Left ventricle myocardium inferior (tissue), 1 donor: ENCODE data around the gene EDRF1. TPM values are rescaled to one million over a fixed set of nuclear protein-coding genes. Genes with fewer than 3 reads are reported as not detected.
A peak's percentile ranks its signal among the peaks of the same experiment; 100 is the strongest.

Source experiments
- DNase-seq: peaks from one replicate; pipeline ENCODE4 v3.0.0-alpha.2; 2020
- H3K27ac ChIP-seq: fragments of 200-600 bp; replicated peaks from 2 replicates; pipeline ENCODE4 v1.8.0; 2021
- H3K27me3 ChIP-seq: fragments of 200-600 bp; 2 replicates; pipeline ENCODE4 v1.8.0; 2021; ENCODE audit warnings: low read depth
- H3K36me3 ChIP-seq: fragments of 200-600 bp; 2 replicates; pipeline ENCODE4 v1.8.0; 2021
- H3K4me1 ChIP-seq: fragments of 200-600 bp; 2 replicates; pipeline ENCODE4 v1.8.0; 2021
- H3K4me3 ChIP-seq: fragments of 200-600 bp; 2 replicates; pipeline ENCODE4 v1.8.0; 2021; ENCODE audit warnings: mild to moderate bottlenecking, moderate library complexity
- H3K9me3 ChIP-seq: fragments of 200-600 bp; replicated peaks from 2 replicates; pipeline ENCODE4 v1.8.0; 2021
- intact Hi-C: fragments of 100-400 bp; cut with micrococcal nuclease; formaldehyde crosslinking; loops from one replicate; pipeline ENCODE4 v1.11.0; 2022
- long read RNA-seq: library from polyadenylated mRNA; unstranded; transcript quantifications from one replicate; pipeline ENCODE4 v2.0.0, GENCODE V29; 2021
- total RNA-seq: library from RNA; stranded (reverse); fragmentation: NEBNext Ultra II Directional; extraction: Animal tissue kit (Norgen Biotek cat#: 25700); gene quantifications from one replicate; pipeline ENCODE4 v1.2.1, GENCODE V29; 2021
- TF ChIP-seq, protein P1 (sequence below): fragments of 200-600 bp; IDR thresholded peaks from 2 replicates; pipeline ENCODE4 v1.8.0; 2021; ENCODE audit warnings: antibody characterized with exemption, mild to moderate bottlenecking, borderline replicate concordance
- donor health status: DM: no; HTN: yes; CAD: no; lungs with severe emphysema.

The EDRF1 gene
- total RNA-seq, result 11.5 TPM
- long read RNA-seq, full-length matches to known transcripts, result 8 of 17 reads
- long read RNA-seq, partial matches to known transcripts, result 1 of 17 reads
- long read RNA-seq, other reads (novel, unspliced or antisense), result 8 of 17 reads

DNA sequence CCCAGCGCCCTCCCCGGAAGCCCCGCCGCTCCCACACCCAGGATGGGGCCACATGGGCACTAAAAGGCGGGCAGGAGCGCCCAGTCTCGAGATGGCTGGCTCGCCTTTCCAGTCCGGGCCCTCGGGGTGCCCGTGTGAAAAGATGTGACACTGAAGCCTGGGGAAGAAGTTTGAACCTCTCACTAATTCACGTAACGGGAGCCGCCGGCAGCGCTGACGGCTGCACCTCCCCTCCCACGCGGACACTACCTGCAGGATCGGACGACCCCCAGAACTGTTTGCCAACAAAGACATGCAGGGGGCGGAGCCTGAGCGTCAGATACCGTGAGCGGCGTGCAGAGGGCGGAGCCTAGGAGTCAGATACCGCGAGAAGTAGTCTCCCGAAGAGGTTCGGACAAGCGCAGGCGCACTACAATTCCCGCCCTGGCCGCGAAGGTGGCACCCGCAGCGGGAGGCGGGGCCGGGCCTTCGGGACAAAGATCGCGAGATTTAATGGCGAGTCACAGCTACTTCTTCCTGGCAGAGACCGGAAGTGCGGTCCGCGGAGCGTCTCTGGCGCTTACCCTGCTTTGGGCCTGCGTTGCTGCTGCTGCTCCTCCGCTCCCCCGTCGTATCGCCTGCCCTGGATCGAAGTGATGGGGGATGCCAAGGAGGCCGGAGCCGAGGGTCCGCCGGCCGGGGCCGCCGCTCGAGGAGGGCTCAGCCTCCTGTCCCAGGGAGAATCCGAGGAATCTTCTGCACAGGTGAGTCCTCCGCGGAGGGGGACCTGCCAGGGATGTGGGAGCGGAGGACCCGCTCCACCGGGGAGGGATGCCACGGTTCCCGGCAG is at the start of gene EDRF1:
Gene EDRF1, plus strand, starts transcription at position 537 of the 829 bp plus-strand sequence. Its CDS starts 99 bp downstream, at position 636.
- peak within 1 kb of the TSS; percentile 88 for H3K27ac ChIP-seq
- intact Hi-C loops, result no loop called here
- H3K27me3 ChIP-seq, result no peaks in the 10 kb centered on the region
- H3K4me3 ChIP-seq, result peak within 1 kb of the TSS; percentile 88
- H3K36me3 ChIP-seq, result peaks cover 33% of the 10 kb centered on the region
- peaks cover 17% of the 10 kb centered on the region for H3K9me3 ChIP-seq
- peak; percentile 99 for DNase-seq
- peaks cover 27% of the 10 kb centered on the region for H3K4me1 ChIP-seq
- TF ChIP-seq, protein P1, sequence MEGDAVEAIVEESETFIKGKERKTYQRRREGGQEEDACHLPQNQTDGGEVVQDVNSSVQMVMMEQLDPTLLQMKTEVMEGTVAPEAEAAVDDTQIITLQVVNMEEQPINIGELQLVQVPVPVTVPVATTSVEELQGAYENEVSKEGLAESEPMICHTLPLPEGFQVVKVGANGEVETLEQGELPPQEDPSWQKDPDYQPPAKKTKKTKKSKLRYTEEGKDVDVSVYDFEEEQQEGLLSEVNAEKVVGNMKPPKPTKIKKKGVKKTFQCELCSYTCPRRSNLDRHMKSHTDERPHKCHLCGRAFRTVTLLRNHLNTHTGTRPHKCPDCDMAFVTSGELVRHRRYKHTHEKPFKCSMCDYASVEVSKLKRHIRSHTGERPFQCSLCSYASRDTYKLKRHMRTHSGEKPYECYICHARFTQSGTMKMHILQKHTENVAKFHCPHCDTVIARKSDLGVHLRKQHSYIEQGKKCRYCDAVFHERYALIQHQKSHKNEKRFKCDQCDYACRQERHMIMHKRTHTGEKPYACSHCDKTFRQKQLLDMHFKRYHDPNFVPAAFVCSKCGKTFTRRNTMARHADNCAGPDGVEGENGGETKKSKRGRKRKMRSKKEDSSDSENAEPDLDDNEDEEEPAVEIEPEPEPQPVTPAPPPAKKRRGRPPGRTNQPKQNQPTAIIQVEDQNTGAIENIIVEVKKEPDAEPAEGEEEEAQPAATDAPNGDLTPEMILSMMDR, result no peak

- Histone ChIP-seq H3K27ac (no peak overlapping the region), H3K27me3 (peaks cover 8% of the 10 kb centered on the region), H3K4me3 (no peak overlapping the region), H3K4me1 (no peaks in the 10 kb centered on the region), H3K9me3 (peaks cover 67% of the 10 kb centered on the region), H3K36me3 (no peaks in the 10 kb centered on the region)
- TF ChIP-seq, protein P1, result no peak
- intact Hi-C loops, result no loop called here
- DNase-seq, result no peak
These were observed 46.6 kb upstream of the EDRF1 start for GRCh38 chr10:125672884-125673283.

- H3K9me3 ChIP-seq, result peaks cover 35% of the 10 kb centered on the region
- intact Hi-C loops, result no loop called here
- H3K4me1 ChIP-seq, result no peaks in the 10 kb centered on the region
- H3K4me3 ChIP-seq, result no peak overlapping the region
- no peaks in the 10 kb centered on the region for H3K36me3 ChIP-seq
- peaks cover 38% of the 10 kb centered on the region for H3K27me3 ChIP-seq
- DNase-seq, result no peak
- no peak overlapping the region for H3K27ac ChIP-seq
- TF ChIP-seq, protein P1, result no peak
These were observed 40.1 kb upstream of the EDRF1 start for GRCh38 chr10:125679436-125679835.

DNA sequence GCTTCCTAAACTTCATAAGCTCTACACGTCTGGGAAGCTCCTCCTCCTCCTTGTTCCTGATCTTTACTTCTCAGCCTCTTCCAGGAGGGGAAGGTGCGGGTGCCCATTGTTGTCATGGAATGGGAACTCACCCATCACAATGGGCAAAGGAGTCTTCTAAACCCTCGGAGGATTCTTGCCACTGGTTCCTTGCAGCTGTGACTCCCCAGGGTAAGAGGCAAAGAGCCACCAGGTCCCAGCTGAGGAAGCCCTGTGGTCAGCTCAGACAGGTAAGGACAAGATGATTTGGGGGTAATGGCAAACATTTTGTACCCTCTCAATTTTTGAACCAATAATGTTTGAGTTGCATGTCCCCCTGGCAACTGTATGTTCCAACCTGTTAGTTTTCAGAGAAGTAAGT is 36.4 kb upstream of the EDRF1 start, which contains the start of gene TEX36:
Gene TEX36, minus strand, starts transcription at position 101 of the 400 bp plus-strand sequence. CDS start 174 bp downstream, outside the sequence.
- H3K9me3 ChIP-seq, result peaks cover 4% of the 10 kb centered on the region
- intact Hi-C loops, result no loop called here
- TF ChIP-seq, protein P1, result no peak
- no peak within 1 kb of the TSS for H3K27ac ChIP-seq
- no peaks in the 10 kb centered on the region for H3K36me3 ChIP-seq
- H3K4me1 ChIP-seq, result no peaks in the 10 kb centered on the region
- no peak within 1 kb of the TSS for H3K4me3 ChIP-seq
- DNase-seq, result no peak
- peaks cover 51% of the 10 kb centered on the region for H3K27me3 ChIP-seq

- TF ChIP-seq, protein P1, result no peak
- H3K27me3 ChIP-seq, result peaks cover 49% of the 10 kb centered on the region
- H3K36me3 ChIP-seq, result no peaks in the 10 kb centered on the region
- no peak overlapping the region for H3K4me3 ChIP-seq
- DNase-seq, result no peak
- intact Hi-C loops, result no loop called here
- H3K9me3 ChIP-seq, result no peaks in the 10 kb centered on the region
- H3K4me1 ChIP-seq, result no peaks in the 10 kb centered on the region
- H3K27ac ChIP-seq, result no peak overlapping the region
These were observed 35.7 kb upstream of the EDRF1 start for GRCh38 chr10:125683821-125684220.
